ENCODE measurements around the gene APBA1.

DNA sequence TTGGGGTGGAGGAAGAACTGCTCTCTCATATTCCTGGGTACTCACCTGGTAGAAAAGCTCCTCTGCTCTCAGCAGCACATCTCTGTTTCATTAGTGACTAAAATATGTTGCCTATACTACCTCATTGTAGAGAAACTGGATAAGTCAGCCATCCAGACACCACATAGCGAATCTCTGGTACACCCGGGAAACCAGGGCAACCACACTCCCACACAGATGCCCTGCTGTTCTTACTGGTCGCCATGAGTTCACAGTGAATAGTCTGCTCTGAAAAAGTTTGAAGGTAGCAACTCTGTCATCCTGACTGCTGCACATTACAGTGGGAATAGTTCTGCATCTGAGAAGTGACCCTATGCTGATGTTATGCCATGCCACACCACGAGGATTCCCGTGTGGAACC, 212.2 kb downstream of the APBA1 start:
- TF ChIP-seq POLR2A (IDR thresholded peaks at IDR 0.05; ENCODE audit: low read depth, low read length) (no peak), POLR2AphosphoS5 (IDR thresholded peaks at IDR 0.05; ENCODE audit: low read depth, low read length) (no peak), TAF1 (IDR thresholded peaks at IDR 0.05; ENCODE audit: low read depth, low read length) (no peak), PAX5 (IDR thresholded peaks at IDR 0.05; ENCODE audit: insufficient read depth, low read length, severe bottlenecking) (no peak), POU2F2 (IDR thresholded peaks at IDR 0.05; ENCODE audit: low read depth, low read length) (no peak), SPI1 (IDR thresholded peaks at IDR 0.05; ENCODE audit: low read depth, low read length) (no peak)
